Fibroblast of lung (primary cell): ENCODE measurements around the gene ZNF774. TPM values are rescaled to one million over a fixed set of nuclear protein-coding genes. Genes with fewer than 3 reads are reported as not detected.
A peak's percentile ranks its signal among the peaks of the same experiment; 100 is the strongest.

Source experiments
- DNase-seq, 2 donors: peaks; one replicate each; pipeline versions ENCODE4 v3.0.0 to v3.0.0-alpha.2; 2010; ENCODE audit warnings: low read depth in 2 of 2
- H2AFZ ChIP-seq: 2 replicates; pipeline ENCODE4 v1.5.1; 2012; ENCODE audit warnings: low read length, control low read depth, inconsistent platforms
- H3K27ac ChIP-seq: 2 replicates; pipeline ENCODE4 v1.5.1; 2011; ENCODE audit warnings: low read length, control low read depth; ENCODE audit not compliant: insufficient read depth
- H3K27me3 ChIP-seq: 2 replicates; pipeline ENCODE4 v1.5.1; 2011; ENCODE audit warnings: mild to moderate bottlenecking, low read length; ENCODE audit not compliant: control insufficient read depth, insufficient read depth
- H3K36me3 ChIP-seq: 2 replicates; pipeline ENCODE4 v1.5.1; 2011; ENCODE audit warnings: low read length; ENCODE audit not compliant: control insufficient read depth, insufficient read depth
- H3K4me1 ChIP-seq: 2 replicates; pipeline ENCODE4 v1.5.1; 2011; ENCODE audit warnings: low read length; ENCODE audit not compliant: control insufficient read depth, insufficient read depth; ENCODE audit errors: extremely low read depth
- H3K4me2 ChIP-seq: 2 replicates; pipeline ENCODE4 v1.5.1; 2011; ENCODE audit warnings: low read length, control low read depth; ENCODE audit not compliant: insufficient read depth; ENCODE audit errors: extremely low read depth
- H3K4me3 ChIP-seq, 4 experiments: fragments of 200-600 bp in 1 of 4; sonication (generic) in 1 of 4; replicated peaks in 1 of 4; 2 replicates each; pipeline ENCODE4 v1.5.1; 2011 to 2016; ENCODE audit warnings: low read length in 4 of 4, low read depth in 3 of 4, mild to moderate bottlenecking in 3 of 4, control low read depth in 2 of 4, inconsistent platforms in 1 of 4, mixed read lengths in 1 of 4; ENCODE audit not compliant: insufficient read depth in 1 of 4; ENCODE audit errors: control extremely low read depth in 1 of 4
- H3K79me2 ChIP-seq: 2 replicates; pipeline ENCODE4 v1.5.1; 2012; ENCODE audit warnings: mild to moderate bottlenecking, low read length, inconsistent platforms; ENCODE audit not compliant: control insufficient read depth, insufficient read depth
- H3K9ac ChIP-seq: 2 replicates; pipeline ENCODE4 v1.5.1; 2011; ENCODE audit warnings: mild to moderate bottlenecking, low read length, control low read depth; ENCODE audit not compliant: insufficient read depth
- H3K9me3 ChIP-seq: 2 replicates; pipeline ENCODE4 v1.5.1; 2012; ENCODE audit warnings: low read depth, low read length; ENCODE audit not compliant: control insufficient read depth, insufficient read depth
- H4K20me1 ChIP-seq: 2 replicates; pipeline ENCODE4 v1.5.1; 2011; ENCODE audit warnings: low read length; ENCODE audit not compliant: control insufficient read depth, insufficient read depth; ENCODE audit errors: extremely low read depth
- EZH2 ChIP-seq: IDR thresholded peaks from 2 replicates; pipeline ENCODE4 v1.5.1; 2012; ENCODE audit warnings: low read length, control low read depth, mild to moderate bottlenecking; ENCODE audit errors: missing control alignments
- polyA plus RNA-seq, 2 donors: library from polyadenylated mRNA; depleted of rRNA in 1 of 2; stranded (reverse) in 1 of 2; unstranded in 1 of 2; fragments of >200 nt; gene quantifications; 2 replicates each; pipeline ENCODE4 v1.2.1, GENCODE V29; 2011 to 2012; ENCODE audit warnings: missing spikeins in 1 of 2
- total RNA-seq: library from RNA; depleted of rRNA; stranded (reverse); fragments of >200 nt; gene quantifications from 2 replicates; pipeline ENCODE4 v1.2.1, GENCODE V29; 2014
- TF ChIP-seq, protein P1 (sequence below), 2 donors: IDR thresholded peaks in 1 of 2; conservative IDR thresholded peaks in 1 of 2; 1 replicate in 1 of 2; 2 replicates in 1 of 2; pipeline ENCODE4 v1.5.1; 2011 to 2012; ENCODE audit warnings: low read length in 2 of 2, control low read depth in 1 of 2, inconsistent platforms in 1 of 2, low read depth in 1 of 2, mild to moderate bottlenecking in 1 of 2

ZNF774 gene
- total and polyA plus RNA-seq, 2 donors (not counting 1 experiment from before 2014, with no cell fraction given): 1.3 to 1.8 TPM

DNA sequence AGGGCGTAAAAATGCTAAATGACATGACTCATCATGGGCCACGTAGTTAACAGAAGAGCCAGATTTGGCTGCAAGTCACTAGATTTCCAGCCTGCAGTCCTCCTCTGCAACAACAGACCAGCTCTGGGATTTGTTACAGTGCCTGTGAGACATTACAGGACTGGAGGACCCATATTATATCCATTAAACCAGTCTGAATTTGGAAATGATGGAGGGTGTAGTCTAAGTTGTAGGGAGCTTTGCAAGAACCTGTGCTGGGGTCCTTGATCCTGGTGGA is 10.8 kb downstream of the ZNF774 start:
- peak overlapping the region; percentile 49 for H3K4me2 ChIP-seq
- no peak overlapping the region for H3K4me3 ChIP-seq
- peaks cover 20% of the 10 kb centered on the region for H3K4me1 ChIP-seq

DNA sequence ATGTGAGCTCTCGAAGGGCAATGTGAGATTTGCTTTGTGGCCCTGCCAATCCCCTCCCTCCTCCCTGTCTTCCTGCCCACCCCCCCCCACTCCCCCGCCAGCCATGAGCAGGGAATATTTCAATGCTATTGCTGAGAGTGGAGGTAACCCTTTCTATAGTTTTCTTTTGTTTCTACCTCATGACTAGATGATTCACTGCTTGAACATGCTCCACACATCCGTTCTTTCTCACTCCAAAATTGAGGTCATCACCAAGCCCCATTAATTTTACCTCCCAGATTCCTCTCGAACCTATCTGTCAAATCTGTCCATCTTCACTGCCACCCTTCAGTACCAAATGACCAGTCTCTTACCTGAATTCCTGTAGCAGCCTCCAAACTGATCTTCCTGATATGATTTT is 12.2 kb downstream of the ZNF774 start:
- H3K36me3 ChIP-seq: no peaks in the 10 kb centered on the region
- H3K4me1 ChIP-seq: peaks cover 20% of the 10 kb centered on the region
- no peaks in the 10 kb centered on the region for H4K20me1 ChIP-seq
- peak; percentile 32 to 86 for DNase-seq
- no peaks in the 10 kb centered on the region for H3K27me3 ChIP-seq
- TF ChIP-seq, protein P1, sequence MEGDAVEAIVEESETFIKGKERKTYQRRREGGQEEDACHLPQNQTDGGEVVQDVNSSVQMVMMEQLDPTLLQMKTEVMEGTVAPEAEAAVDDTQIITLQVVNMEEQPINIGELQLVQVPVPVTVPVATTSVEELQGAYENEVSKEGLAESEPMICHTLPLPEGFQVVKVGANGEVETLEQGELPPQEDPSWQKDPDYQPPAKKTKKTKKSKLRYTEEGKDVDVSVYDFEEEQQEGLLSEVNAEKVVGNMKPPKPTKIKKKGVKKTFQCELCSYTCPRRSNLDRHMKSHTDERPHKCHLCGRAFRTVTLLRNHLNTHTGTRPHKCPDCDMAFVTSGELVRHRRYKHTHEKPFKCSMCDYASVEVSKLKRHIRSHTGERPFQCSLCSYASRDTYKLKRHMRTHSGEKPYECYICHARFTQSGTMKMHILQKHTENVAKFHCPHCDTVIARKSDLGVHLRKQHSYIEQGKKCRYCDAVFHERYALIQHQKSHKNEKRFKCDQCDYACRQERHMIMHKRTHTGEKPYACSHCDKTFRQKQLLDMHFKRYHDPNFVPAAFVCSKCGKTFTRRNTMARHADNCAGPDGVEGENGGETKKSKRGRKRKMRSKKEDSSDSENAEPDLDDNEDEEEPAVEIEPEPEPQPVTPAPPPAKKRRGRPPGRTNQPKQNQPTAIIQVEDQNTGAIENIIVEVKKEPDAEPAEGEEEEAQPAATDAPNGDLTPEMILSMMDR (conservative IDR thresholded peaks at IDR 0.05 in 1 of 2, IDR thresholded peaks at IDR 0.05 in 1 of 2; ENCODE audit: low read depth in 1 of 2, low read length in 2 of 2): no peak
- TF ChIP-seq EZH2: no peak
- no peak overlapping the region for H3K4me3 ChIP-seq
- H3K27ac ChIP-seq: no peak overlapping the region
- no peaks in the 10 kb centered on the region for H3K79me2 ChIP-seq
- H3K9me3 ChIP-seq: no peaks in the 10 kb centered on the region
- no peak overlapping the region for H3K9ac ChIP-seq
- H3K4me2 ChIP-seq: no peak overlapping the region
- no peak overlapping the region for H2AFZ ChIP-seq

More for the DNA sequence above, 10.8 kb downstream of the ZNF774 start:
- Histone ChIP-seq H4K20me1 (no peaks in the 10 kb centered on the region), H3K27ac (peak overlapping the region; percentile 61), H3K27me3 (no peaks in the 10 kb centered on the region), H2AFZ (no peak overlapping the region), H3K79me2 (no peaks in the 10 kb centered on the region), H3K9me3 (no peaks in the 10 kb centered on the region), H3K36me3 (no peaks in the 10 kb centered on the region), H3K9ac (no peak overlapping the region)
- no peak for TF ChIP-seq EZH2
- TF ChIP-seq, protein P1 (conservative IDR thresholded peaks at IDR 0.05 in 1 of 2, IDR thresholded peaks at IDR 0.05 in 1 of 2; ENCODE audit: low read depth in 1 of 2, low read length in 2 of 2): no peak
- peak; percentile 90 to 92 for DNase-seq

DNA sequence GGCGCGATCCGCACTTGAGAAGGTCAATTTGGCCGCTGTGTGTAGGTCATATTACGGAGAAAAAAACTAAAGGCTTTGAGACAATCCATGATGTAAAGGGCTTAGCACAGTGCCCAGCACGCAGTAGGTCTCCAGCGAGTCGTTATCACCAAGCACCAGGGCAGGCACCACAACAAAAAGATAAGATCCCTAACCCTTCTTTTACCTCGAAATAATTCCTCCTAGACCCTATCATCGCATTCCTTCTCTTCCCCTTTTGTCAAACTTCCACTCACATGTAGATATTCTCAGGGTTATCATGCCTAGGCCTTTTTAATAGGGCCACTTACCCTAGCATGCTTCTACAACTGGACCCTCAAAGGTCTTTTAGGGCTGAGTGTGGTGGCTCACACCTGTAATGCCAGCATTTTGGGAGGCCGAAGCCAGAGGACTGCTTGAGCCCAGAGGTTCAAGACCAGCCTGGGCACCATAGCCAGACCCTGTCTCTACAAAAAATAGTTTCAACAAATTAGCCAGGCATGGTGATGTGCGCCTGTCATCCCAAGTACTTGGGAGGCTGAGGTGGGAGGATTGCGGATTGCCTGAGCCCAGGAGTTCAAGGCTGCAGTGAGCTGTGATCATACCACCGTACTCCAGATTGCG is 13.5 kb downstream of the ZNF774 start:
- no peaks in the 10 kb centered on the region for H3K79me2 ChIP-seq
- TF ChIP-seq EZH2: no peak
- TF ChIP-seq, protein P1 (conservative IDR thresholded peaks at IDR 0.05 in 1 of 2, IDR thresholded peaks at IDR 0.05 in 1 of 2; ENCODE audit: low read depth in 1 of 2, low read length in 2 of 2): no peak
- no peaks in the 10 kb centered on the region for H3K9me3 ChIP-seq
- H3K4me1 ChIP-seq: peaks cover 20% of the 10 kb centered on the region
- no peaks in the 10 kb centered on the region for H3K27me3 ChIP-seq
- H3K4me3 ChIP-seq: no peak overlapping the region
- no peak overlapping the region for H2AFZ ChIP-seq
- H3K36me3 ChIP-seq: no peaks in the 10 kb centered on the region
- no peak overlapping the region for H3K27ac ChIP-seq
- no peak overlapping the region for H3K4me2 ChIP-seq
- no peaks in the 10 kb centered on the region for H4K20me1 ChIP-seq
- no peak for DNase-seq
- no peak overlapping the region for H3K9ac ChIP-seq
